ENCODE measurements around the gene TRANK1. TPM values are rescaled to one million over a fixed set of nuclear protein-coding genes. Genes with fewer than 3 reads are reported as not detected.

TRANK1 gene
- total RNA-seq, 4 donors from 2014 or later: 2.1 to 4.6 (median 2.4) TPM

DNA sequence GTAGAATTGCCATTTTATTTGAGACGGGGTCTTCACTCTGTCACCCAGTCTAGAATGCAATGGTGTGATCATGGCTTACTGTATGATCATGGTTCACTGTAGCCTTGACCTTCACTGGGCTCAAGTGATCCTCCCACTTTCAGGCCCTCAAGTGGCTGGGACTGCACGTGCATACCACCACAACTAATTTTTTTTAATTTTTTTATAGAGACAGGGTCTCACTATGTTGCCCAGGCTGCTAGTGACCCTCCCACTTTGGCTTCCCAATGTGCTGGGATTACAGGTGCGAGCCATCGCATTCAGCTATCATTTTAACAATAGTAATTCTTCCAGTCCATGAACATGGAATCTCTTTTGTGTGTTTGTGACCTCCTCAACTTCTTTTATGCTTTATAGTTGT is 36.2 kb upstream of the TRANK1 start:
- Histone ChIP-seq H3K9me3 (no peaks in the 10 kb centered on the region), H3K4me3 (no peak overlapping the region), H3K4me1 (no peaks in the 10 kb centered on the region), H3K27me3 (no peaks in the 10 kb centered on the region), H3K27ac (no peak overlapping the region), H3K36me3 (peaks cover 6 to 44% of the 10 kb centered on the region in 2 donors)
- in situ Hi-C loops (cut with MboI; ENCODE audit: low sequenced_read_pairs in 4 of 4): no loop called here
- DNase-seq (no peak), ATAC-seq (no peak)
- TF ChIP-seq POLR2A (IDR thresholded peaks at IDR 0.05): no peak
- TF ChIP-seq, protein P1, sequence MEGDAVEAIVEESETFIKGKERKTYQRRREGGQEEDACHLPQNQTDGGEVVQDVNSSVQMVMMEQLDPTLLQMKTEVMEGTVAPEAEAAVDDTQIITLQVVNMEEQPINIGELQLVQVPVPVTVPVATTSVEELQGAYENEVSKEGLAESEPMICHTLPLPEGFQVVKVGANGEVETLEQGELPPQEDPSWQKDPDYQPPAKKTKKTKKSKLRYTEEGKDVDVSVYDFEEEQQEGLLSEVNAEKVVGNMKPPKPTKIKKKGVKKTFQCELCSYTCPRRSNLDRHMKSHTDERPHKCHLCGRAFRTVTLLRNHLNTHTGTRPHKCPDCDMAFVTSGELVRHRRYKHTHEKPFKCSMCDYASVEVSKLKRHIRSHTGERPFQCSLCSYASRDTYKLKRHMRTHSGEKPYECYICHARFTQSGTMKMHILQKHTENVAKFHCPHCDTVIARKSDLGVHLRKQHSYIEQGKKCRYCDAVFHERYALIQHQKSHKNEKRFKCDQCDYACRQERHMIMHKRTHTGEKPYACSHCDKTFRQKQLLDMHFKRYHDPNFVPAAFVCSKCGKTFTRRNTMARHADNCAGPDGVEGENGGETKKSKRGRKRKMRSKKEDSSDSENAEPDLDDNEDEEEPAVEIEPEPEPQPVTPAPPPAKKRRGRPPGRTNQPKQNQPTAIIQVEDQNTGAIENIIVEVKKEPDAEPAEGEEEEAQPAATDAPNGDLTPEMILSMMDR (IDR thresholded peaks at IDR 0.05 in 4 of 5, conservative IDR thresholded peaks at IDR 0.05 in 1 of 5): no peak
- intact Hi-C loops (cut with DNase I; ENCODE audit: low total_unique reads): no loop called here

GRCh38 chr3:36973139-36973538 is 28.3 kb upstream of the TRANK1 start:
- in situ Hi-C loops (cut with MboI; ENCODE audit: low sequenced_read_pairs in 4 of 4): loop anchor here in 1 of 4 donors (25.0 kb wide), 1 partner anchor 236 kb away; no protein-coding TSS in a partner anchor
- TF ChIP-seq POLR2A (IDR thresholded peaks at IDR 0.05): no peak
- TF ChIP-seq, protein P1 (IDR thresholded peaks at IDR 0.05 in 4 of 5, conservative IDR thresholded peaks at IDR 0.05 in 1 of 5): no peak
- no peaks in the 10 kb centered on the region for H3K4me1 ChIP-seq
- H3K27ac ChIP-seq: no peak overlapping the region
- H3K27me3 ChIP-seq: no peaks in the 10 kb centered on the region
- H3K36me3 ChIP-seq: no peaks in the 10 kb centered on the region
- no peaks in the 10 kb centered on the region for H3K9me3 ChIP-seq
- H3K4me3 ChIP-seq: no peak overlapping the region
- DNase-seq (no peak), ATAC-seq (no peak)
- intact Hi-C loops (cut with DNase I; ENCODE audit: low total_unique reads): no loop called here

GRCh38 chr3:36972163-36972562 is 27.3 kb upstream of the TRANK1 start:
- intact Hi-C loops (cut with DNase I; ENCODE audit: low total_unique reads) (no loop called here), in situ Hi-C loops (cut with MboI; ENCODE audit: low sequenced_read_pairs in 4 of 4) (loop anchor here in 1 of 4 donors (25.0 kb wide), 1 partner anchor 235 kb away; no protein-coding TSS in a partner anchor)
- H3K36me3 ChIP-seq: no peaks in the 10 kb centered on the region
- no peak overlapping the region for H3K27ac ChIP-seq
- no peaks in the 10 kb centered on the region for H3K4me1 ChIP-seq
- TF ChIP-seq, protein P1 (IDR thresholded peaks at IDR 0.05 in 4 of 5, conservative IDR thresholded peaks at IDR 0.05 in 1 of 5): no peak
- TF ChIP-seq POLR2A (IDR thresholded peaks at IDR 0.05): no peak
- no peak for ATAC-seq
- H3K9me3 ChIP-seq: no peaks in the 10 kb centered on the region
- no peak overlapping the region for H3K4me3 ChIP-seq
- DNase-seq: no peak
- H3K27me3 ChIP-seq: no peaks in the 10 kb centered on the region

GRCh38 chr3:36969540-36970432 is 24.9 kb upstream of the TRANK1 start:
- in situ Hi-C loops (cut with MboI; ENCODE audit: low sequenced_read_pairs in 4 of 4) (loop anchor here in 1 of 4 donors (25.0 kb wide), 1 partner anchor 232 kb away; no protein-coding TSS in a partner anchor), intact Hi-C loops (cut with DNase I; ENCODE audit: low total_unique reads) (no loop called here)
- Histone ChIP-seq H3K36me3 (no peaks in the 10 kb centered on the region), H3K4me1 (no peaks in the 10 kb centered on the region), H3K27ac (no peak overlapping the region), H3K9me3 (no peaks in the 10 kb centered on the region), H3K4me3 (no peak overlapping the region), H3K27me3 (no peaks in the 10 kb centered on the region)
- TF ChIP-seq, protein P1 (IDR thresholded peaks at IDR 0.05 in 4 of 5, conservative IDR thresholded peaks at IDR 0.05 in 1 of 5): no peak
- TF ChIP-seq POLR2A (IDR thresholded peaks at IDR 0.05): no peak
- ATAC-seq (peak in 1 of 2 donors; percentile 30), DNase-seq (no peak)
